Measurements from ENCODE around the gene MXD3.
"Not testable (repeated sequence)": the region's sequence is repeated elsewhere in the genome, so short reads cannot be mapped to it uniquely, and the experiment has no call there.

Gene MXD3

GRCh38 chr5:177269232-177269895 lies 42.3 kb downstream of the MXD3 start:
- no peak for DNase-seq (ENCODE audit: low read depth in 3 of 3, low spot score in 1 of 3)

DNA sequence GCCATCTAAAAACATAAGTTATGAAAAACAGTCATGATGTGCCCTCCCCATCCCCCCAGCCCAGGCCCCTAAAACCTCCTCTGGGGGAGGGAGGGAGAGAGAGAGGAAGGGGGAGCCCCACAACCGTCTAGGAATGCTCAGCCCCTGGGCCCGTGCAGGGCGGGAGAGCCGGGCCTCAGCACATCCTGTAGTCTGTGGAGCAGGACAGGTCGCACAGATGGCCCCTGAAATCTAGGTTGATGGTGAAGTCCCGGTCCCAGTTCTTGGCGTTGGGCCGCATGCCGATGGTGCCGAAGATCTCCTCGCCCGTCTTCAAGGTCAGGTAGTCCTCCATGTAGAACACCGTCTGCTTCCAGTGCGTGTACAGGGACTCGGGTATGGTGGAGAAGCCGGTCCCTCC lies 46.3 kb downstream of the MXD3 start:
- no peak for DNase-seq (ENCODE audit: low read depth in 3 of 3, low spot score in 1 of 3)

GRCh38 chr5:177264178-177264577 lies 47.5 kb downstream of the MXD3 start:
- DNase-seq (ENCODE audit: low read depth in 3 of 3, low spot score in 1 of 3): no peak

GRCh38 chr5:177261510-177261909 lies 50.2 kb downstream of the MXD3 start:
- no peak for DNase-seq (ENCODE audit: low read depth in 3 of 3, low spot score in 1 of 3)

GRCh38 chr5:177260961-177261360 lies 50.7 kb downstream of the MXD3 start:
- DNase-seq (ENCODE audit: low read depth in 3 of 3, low spot score in 1 of 3): no peak

GRCh38 chr5:177258711-177259110 lies 53.0 kb downstream of the MXD3 start:
- not testable (repeated sequence) for DNase-seq (ENCODE audit: low read depth in 3 of 3, low spot score in 1 of 3)

All from stimulated activated CD4-positive, alpha-beta T cell treated with anti-CD3 and anti-CD28 coated beads, TNF-alpha, amount 100 ng/mL, for 1 hour (primary cell).